Fibroblast of skin of left biceps (primary cell): ENCODE measurements around the gene XNDC1N.
"Not testable (repeated sequence)": the region's sequence is repeated elsewhere in the genome, so short reads cannot be mapped to it uniquely, and the experiment has no call there.

Experiments
- DNase-seq, 2 experiments: peaks; one replicate each; pipeline ENCODE4 v3.0.0-alpha.2; 2013; ENCODE audit warnings: low read depth in 2 of 2

Gene XNDC1N

DNA sequence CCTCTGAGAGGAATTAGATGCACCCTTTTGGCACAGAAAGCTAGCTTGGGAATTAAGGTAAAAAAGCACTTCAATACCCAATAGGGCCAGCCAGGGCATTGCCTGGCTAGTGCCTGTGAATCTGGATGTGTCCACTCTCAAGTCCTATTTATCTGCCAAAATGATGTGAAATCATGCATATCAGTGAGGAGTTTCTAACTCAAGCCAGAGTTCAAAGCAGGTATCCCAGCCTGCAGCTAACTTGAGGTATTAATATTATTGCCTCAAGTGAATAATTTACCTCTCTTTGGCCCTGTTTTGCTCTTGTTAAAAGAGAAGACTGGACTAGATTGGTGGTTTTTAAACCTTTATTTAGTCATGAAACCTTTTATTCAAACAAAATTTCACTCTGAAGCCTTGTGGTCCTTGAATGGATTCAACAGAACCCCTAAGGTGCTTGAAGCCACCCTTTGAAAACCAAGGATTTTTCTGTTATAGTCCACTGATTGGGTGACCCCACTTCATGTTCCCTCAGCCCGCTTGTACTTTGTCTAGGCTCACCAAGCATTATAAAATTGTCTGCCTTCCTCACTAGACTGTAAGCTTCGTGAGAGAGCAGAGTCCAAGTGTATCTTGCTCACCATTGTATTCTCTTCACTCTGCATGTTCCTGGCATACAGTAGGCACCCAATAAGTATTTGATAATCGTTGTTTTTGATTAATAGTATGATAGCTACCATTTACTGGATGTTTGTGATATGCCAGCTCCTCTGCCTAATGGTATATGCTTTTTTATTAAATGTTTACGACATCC lies 4.9 kb upstream of the XNDC1N start:
- DNase-seq, result no peak

DNA sequence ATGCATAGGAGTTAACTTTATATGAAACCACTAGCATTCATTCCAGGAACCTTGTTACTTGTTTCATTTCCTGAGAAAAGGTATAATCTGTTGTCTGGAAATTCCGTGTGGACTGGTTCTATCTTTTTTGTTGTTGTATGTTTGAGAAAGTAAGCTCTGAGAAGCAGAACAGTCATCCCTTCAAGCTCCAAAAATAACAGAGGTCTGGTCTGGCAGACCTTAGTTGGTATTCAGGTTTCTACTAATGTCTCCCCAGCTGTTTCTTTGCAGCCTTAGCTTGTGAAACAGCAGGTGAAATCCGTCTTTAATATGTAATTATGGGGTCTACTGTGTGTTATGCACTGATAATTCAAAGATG lies 2.8 kb upstream of the XNDC1N start:
- DNase-seq, result no peak

DNA sequence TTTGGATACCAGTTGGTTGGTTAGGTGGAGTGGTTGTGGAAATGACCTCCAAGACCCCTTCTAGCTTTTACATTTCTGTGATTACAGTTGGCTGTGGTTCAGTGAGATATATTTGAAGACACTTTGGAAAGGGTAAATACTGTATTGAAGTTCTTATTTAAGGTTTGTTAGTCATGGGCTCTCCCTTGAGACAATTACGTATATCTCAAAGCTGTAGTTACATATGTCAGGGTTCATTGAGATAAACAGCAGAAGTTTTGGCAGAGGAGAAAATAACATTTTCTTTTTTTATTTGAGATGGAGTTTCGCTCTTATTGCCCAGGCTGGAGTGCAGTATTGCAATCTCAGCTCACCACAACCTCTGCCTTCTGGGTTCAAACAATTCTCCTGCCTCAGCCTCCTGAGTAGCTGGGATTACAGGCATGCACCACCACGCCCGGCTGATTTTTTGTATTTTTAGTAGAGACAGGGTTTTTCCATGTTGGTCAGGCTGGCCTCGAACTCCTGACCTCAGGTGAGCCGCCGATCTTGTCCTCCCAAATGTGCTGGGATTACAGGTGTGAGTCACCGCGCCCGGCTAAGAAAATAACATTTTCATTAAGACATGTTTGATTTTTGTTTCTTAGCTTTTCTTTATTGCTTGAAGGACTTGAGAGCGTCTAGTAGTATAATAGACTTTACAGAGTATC lies 2.3 kb upstream of the XNDC1N start:
- DNase-seq, result no peak

DNA sequence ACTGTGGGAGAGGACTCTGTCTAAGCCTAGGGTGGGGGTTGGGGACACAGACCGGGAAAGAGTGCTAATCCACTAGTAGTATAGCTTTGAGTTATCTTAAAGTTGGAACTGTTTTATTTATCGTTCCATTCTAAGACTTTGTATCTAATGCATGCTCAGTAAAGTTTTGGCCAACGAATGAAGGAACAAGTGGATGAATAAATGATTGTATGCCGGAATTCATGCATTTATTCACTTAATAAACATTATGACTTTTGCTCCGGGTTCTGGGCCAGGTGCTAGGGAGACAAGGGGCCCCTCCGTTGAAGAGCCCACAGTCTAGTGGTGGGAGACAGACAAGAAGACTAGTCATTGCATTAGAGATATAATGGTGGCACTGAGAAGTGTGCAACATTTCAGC lies 1.1 kb upstream of the XNDC1N start:
- DNase-seq, result no peak

DNA sequence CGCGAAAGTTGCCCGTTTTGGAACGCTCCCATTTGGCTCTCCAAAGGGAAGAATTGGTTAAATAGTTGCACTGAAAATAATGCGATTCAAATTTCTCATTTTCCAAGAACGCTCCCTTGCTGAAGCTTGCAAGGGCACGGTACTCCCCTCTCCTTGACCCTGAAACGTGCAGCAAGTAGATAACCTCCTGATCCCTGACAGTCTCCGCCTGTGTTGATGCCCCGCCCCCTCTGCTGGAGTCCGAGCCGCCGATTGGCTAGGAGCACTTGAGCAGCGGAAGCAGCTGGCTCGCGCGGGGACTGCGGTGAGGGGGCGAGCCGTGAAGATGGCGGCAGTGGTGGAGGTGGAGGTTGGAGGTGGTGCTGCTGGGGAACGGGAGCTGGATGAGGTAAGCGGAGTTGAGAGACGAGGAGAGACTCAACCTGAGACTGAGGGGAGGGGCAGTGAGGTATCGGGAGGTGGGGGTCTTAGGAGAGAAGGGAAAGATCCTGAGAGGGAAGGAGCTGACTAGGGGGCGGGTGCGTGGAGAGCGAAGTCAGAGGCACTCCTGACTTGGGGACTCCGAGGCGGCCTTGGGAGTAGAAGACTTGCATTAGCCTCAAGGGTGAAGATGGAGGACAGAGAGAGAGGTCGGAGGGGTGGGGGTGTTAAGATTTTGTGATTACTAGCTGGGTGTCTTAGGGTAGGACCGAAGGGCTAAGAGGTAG lies 496 bp upstream of the XNDC1N start, which contains the start of gene RNF121:
Gene RNF121 (plus strand): TSS at position 310 of the 707 bp plus-strand sequence. CDS start 16 bp downstream, at position 326.
- peak; percentile 81 to 85 for DNase-seq

DNA sequence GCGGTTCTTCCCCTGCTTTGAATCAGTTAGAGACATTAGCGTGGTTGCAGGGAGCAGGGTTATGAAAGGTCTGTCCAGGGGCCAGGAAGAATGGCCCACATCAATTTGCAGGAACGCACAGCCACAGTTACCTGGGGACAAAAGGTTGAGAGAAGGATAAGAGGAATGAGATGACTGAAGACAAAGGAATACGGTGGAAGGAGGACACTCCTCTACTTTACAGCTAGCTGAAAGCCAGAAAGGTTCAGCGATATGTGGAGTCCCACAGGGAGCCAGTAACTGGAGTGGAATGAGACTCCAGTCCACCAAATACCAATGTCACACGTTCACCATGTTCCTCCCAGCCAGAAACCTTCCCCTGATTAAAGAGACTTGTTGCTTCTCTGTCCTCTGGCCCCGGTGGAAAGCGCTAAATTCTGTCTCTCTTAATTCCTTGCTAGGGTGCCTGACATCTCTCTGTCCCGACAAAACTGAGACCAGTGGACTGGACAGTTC lies 10.7 kb downstream of the XNDC1N start:
- DNase-seq, result no peak

DNA sequence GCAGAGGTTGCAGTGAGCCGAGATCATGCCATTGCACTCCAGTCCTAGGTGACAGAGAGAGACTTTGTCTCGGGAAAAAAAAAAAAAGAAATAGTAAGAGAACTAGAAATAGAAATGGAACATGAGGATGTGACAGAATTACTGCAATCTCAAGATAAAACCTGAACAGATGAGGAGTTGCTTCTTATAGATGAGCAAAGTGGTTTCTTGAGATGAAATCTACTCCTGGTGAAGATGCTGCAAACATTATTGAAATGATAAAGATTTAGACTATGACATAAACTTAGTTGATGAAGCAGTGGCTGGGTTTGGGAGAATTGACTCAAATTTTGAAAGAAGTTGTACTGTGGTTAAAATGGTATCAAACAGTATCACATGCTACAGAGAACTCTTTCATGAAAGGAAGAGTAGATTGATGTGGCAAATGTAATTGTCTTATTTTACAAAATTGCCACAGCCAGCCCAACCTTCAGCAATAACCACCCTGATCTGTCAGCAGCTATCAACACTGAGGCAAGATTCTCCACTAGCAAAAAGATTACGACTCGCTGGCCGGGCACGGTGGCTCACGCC lies 13.7 kb downstream of the XNDC1N start:
- DNase-seq, result no peak

DNA sequence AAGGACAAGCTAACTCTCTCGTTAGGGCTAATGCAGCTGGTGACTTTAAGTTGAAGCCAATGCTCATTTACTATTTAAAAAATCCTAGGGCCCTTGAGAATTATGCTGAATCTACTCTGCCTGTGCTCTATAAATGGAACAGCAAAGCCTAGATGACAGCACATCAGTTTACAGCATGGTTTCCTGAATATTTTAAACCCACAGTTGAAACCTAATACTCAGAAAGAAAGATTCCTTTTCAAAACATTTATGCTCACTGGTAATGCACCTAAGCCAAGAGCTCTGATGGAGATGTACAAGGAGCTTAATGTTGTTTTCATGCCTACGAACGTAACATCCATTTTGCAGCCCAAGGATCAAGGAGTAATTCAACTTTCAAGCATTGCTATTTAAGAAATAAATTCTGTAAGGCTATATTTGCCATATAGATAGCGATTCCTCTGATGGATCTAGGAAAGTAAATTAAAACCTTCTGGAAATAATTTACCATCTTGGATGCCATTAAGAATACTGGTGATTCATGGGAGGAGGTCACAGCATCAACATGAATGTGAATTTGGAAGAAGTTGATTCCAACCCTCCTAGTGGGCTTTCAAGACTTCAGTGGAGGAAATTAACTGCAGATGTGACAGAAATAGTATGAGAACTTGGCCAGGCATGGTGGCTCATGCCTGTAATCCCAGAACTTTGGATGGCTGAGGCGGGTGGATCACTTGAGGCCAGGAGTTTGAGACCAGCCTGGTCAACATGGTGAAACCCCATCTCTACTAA lies 14.5 kb downstream of the XNDC1N start:
- DNase-seq, result peak; percentile 88 to 90

DNA sequence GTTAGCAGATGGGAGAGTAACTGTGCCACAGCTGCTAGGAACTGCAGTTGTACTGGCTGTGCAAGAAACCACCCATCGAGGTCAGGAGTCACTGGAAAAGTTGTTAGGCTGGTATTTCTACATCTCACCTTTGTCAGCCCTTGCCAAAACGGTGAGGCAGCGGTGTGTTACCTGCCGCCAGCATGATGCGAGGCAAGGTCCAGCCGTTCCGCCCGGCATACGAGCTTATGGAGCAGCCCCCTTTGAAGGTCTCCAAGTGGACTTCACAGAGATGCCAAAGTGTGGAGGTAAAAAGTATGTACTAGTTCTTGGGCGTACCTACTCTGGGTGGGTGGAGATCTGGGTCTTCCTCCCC lies 16.4 kb downstream of the XNDC1N start:
- DNase-seq, result not testable (repeated sequence)

DNA sequence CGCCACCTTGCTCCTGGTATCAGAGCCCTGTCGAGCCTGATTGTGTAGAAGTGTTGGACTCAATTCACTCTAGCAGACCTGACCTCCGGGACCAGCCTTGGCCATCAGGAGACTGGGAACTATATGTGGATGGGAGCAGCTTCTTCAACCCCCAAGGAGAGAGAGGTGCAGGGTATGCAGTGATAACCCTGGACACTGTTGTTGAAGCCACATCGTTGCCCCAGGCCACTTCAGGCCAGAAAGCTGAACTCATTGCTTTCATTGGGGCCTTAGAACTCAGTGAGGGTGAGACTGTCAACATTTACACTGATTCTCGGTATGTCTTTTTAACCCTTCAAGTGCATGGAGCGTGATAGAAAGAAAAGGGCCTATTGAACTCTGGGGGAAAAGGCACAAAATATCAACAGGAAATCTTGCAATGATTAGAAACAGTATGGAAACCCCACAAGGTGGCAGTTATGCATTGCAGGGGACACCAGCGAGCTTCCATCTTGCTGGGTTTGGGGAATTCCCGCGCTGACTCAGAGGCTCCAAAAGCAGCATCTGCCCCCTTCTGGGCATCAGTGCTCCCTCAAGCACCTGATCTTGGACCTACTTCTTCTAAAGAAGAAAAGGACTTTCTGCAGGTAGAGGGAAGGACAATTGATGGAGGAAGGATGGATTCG lies 16.9 kb downstream of the XNDC1N start:
- DNase-seq, result not testable (repeated sequence)

DNA sequence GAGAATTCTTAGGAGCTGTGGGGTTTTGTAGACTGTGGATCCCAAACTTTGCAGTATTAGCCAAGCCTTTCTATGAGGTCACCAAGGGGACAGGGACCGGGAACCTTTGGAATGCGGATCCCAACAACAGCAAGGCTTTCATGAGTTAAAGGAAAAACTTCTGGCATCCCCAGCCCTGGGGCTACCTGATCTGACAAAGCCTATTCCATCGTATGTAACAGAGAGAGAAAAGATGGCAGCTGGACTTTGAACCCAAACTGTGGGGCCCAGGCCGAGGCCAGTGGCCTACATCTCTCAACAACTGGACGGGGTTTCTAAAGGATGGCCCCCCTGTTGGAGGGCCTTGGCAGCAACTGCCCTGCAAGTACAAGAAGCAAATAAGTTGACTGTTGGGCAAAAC lies 17.6 kb downstream of the XNDC1N start:
- not testable (repeated sequence) for DNase-seq

DNA sequence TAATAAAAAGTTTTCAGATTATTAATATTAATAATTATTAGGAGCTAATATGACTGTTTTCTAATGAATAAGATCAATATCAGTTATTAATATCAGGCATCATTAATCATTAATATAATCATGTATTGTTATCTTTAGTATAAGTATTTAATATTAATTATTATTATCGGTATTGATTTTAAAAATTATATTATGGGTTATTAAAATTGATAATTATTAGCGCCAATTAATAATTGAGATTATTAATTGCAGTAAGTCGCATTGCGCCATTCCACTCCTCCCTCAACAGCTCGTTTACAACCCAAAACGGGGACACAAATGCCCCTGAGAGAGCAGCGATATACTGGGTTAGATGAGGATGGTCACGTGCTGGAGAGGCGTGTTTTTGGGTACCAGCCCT lies 20.2 kb downstream of the XNDC1N start:
- DNase-seq, result no peak

DNA sequence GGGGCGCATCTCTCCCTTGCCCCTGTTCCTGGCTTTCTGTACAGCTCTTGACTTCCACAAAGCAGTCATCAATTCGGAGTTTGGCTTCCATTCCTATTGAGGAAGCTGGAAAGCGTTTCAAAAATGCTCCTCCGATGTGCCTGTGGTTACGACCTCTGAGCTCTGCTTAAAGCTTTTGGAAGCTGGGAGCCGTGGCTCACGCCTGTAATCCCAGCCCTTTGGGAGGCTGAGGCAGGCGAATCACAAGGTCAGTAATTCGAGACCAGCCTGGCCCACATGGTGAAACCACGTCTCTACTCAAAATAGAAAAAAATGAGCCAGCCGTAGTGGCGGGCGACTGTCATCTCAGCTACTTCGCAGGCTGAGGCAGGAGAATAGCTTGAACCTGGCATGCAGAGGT lies 27.3 kb downstream of the XNDC1N start:
- DNase-seq, result peak; percentile 61 to 70

DNA sequence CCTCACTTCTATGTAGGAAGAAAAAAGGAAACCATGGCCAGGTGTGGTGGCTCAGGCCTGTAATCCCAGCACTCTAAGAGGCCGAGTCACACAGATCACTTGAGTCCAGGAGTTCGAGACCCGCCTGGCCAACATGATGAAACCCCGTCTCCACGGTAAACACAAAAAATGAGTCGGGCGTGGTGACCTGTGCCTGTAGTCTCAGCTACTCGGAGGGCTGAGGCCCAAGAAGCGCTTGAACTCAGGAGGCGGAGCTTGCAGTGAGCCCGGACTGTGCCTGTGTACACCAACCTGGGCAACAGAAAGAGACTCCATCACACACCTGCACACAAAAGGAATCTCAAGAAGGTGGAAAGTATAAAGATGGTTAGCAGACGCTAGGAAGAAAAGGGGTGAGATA lies 32.4 kb downstream of the XNDC1N start:
- no peak for DNase-seq

DNA sequence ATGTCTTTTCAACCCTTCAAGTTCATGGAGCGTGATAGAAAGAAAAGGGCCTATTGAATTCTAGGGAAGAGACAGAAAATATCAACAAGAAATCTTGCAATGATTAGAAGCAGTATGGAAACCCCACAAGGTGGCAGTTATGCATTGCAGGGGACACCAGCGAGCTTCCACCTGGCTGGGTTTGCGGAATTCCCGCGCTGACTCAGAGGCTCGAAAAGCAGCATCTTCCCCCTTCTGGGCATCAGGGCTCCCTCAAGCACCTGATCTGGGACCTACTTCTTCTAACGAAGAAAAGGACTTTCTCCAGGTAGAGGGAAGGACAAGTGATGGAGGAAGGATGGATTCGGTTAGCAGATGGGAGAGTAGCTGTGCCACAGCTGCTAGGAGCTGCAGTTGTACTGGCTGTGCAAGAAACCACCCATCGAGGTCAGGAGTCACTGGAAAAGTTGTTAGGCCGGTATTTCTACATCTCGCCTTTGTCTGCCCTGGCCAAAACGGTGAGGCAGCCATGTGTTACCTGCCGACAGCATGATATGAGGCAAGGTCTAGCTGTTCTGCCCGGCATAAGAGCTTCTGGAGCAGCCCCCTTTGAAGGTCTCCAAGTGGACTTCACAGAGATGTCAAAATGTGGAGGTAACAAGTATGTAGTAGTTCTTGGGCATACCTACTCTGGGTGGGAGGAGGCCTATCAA lies 39.1 kb downstream of the XNDC1N start:
- DNase-seq, result not testable (repeated sequence)

DNA sequence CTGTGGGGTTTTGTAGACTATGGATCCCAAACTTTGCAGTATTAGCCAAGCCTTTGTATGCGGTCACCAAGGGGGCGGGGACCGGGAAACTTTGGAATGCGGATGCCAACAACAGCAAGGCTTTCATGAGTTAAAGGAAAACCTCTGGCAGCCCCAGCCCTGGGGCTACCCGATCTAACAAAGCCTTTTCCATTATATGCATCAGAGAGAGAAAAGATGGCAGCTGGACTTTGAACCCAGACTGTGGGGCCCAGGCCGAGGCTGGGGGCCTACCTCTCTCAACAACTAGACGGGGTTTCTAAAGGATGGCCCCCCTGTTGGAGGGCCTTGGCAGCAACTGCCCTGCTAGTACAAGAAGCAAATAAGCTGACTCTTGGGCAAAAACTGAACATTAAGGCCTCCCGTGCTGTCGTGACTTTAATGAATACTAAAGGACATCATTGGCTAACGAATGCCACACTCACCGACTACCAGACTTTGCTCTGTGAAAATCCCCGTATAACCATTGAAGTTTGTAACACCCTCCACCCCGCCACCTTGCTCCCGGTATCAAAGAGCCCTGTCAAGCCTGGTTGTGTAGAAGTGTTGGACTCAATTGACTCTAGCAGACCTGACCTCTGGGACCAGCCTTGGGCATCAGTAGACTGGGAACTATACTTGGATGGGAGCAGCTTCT lies 39.9 kb downstream of the XNDC1N start:
- DNase-seq, result not testable (repeated sequence)

DNA sequence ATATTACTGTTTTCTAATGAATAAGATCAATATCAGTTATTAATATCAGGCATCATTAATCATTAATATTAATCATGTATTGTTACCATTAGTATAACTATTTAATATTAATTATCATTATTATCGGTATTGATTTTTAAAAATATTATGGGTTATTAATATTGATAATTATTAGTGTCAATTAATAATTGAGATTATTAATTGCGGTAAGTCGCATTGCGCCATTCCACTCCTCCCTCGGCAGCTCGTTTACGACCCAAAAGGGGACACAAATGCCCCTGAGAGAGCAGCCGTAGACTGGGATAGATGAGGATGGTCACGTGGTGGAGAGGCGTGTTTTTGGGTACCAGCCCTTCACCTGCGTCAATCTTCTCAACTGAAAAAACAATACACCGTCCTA lies 42.6 kb downstream of the XNDC1N start:
- not testable (repeated sequence) for DNase-seq
